HG03442 (cell line): Measurements from ENCODE around the gene FAM180A.

Experiments used
- ATAC-seq: cut with Tn5 transposase; IDR thresholded peaks from one replicate; pipeline ENCODE4 v1.9.1; 2021; ENCODE audit warnings: mild to moderate bottlenecking, moderate library complexity; ENCODE audit not compliant: unreplicated experiment

The FAM180A gene

GRCh38 chr7:135685306-135686084, 63.1 kb downstream of the FAM180A start:
- no peak for ATAC-seq

GRCh38 chr7:135684699-135685098, 63.9 kb downstream of the FAM180A start:
- ATAC-seq = no peak

GRCh38 chr7:135684136-135684535, 64.5 kb downstream of the FAM180A start:
- no peak for ATAC-seq

- no peak for ATAC-seq
These were observed 65.0 kb downstream of the FAM180A start for GRCh38 chr7:135683609-135684008.

- ATAC-seq = no peak
These were observed 66.4 kb downstream of the FAM180A start for GRCh38 chr7:135682191-135682590.

GRCh38 chr7:135681762-135682161, 66.9 kb downstream of the FAM180A start:
- ATAC-seq = no peak
